HG03045 (cell line): ENCODE data around the gene IFFO2.

Experiments used
- ATAC-seq: cut with Tn5 transposase; IDR thresholded peaks from one replicate; pipeline ENCODE4 v1.9.1; 2021; ENCODE audit warnings: mild to moderate bottlenecking, moderate library complexity; ENCODE audit not compliant: unreplicated experiment

Gene IFFO2

GRCh38 chr1:18972991-18973390 lies 16.5 kb upstream of the IFFO2 start:
- no peak for ATAC-seq

GRCh38 chr1:18972531-18972930 lies 16.1 kb upstream of the IFFO2 start:
- no peak for ATAC-seq

- ATAC-seq = no peak
These were observed 14.3 kb upstream of the IFFO2 start for GRCh38 chr1:18970762-18971161.

GRCh38 chr1:18970358-18970757 lies 13.9 kb upstream of the IFFO2 start:
- ATAC-seq = no peak

- no peak for ATAC-seq
These were observed 10.7 kb upstream of the IFFO2 start for GRCh38 chr1:18967066-18967690.

- ATAC-seq = no peak
These were observed 9.0 kb upstream of the IFFO2 start for GRCh38 chr1:18965206-18966173.

GRCh38 chr1:18963968-18964367 lies 7.5 kb upstream of the IFFO2 start:
- ATAC-seq = no peak

- ATAC-seq = no peak
These were observed 6.6 kb upstream of the IFFO2 start for GRCh38 chr1:18962855-18963737.

GRCh38 chr1:18962121-18962721 lies 5.7 kb upstream of the IFFO2 start:
- no peak for ATAC-seq

GRCh38 chr1:18960821-18961220 lies 4.3 kb upstream of the IFFO2 start:
- no peak for ATAC-seq

GRCh38 chr1:18960409-18960808 lies 3.9 kb upstream of the IFFO2 start:
- ATAC-seq = no peak

- no peak for ATAC-seq
These were observed 3.1 kb upstream of the IFFO2 start for GRCh38 chr1:18959591-18959990.

GRCh38 chr1:18957532-18958300 lies 1.2 kb upstream of the IFFO2 start:
- no peak for ATAC-seq

GRCh38 chr1:18957136-18957521 lies 653 bp upstream of the IFFO2 start:
- ATAC-seq = peak; percentile 2

- peak; percentile 16 for ATAC-seq
These were observed 859 bp downstream of the IFFO2 start for GRCh38 chr1:18955441-18956192.

GRCh38 chr1:18955131-18955440 lies 1.4 kb downstream of the IFFO2 start:
- ATAC-seq = no peak

GRCh38 chr1:18954270-18955071 lies 2.0 kb downstream of the IFFO2 start:
- no peak for ATAC-seq

- no peak for ATAC-seq
These were observed 2.7 kb downstream of the IFFO2 start for GRCh38 chr1:18953731-18954231.
